Measurements from ENCODE around the gene TWIST2.

Gene TWIST2

GRCh38 chr2:238861013-238861730 lies 13.3 kb downstream of the TWIST2 start:
- no peak for DNase-seq (ENCODE audit: insufficient read length, low spot score)
- no peak for TF ChIP-seq CTCF (IDR thresholded peaks at IDR 0.05; ENCODE audit: insufficient read depth, missing control alignments)
- no peak for FAIRE-seq

GRCh38 chr2:238861766-238862315 lies 14.0 kb downstream of the TWIST2 start:
- no peak for TF ChIP-seq CTCF (IDR thresholded peaks at IDR 0.05; ENCODE audit: insufficient read depth, missing control alignments)
- FAIRE-seq (no peak), DNase-seq (ENCODE audit: insufficient read length, low spot score) (no peak)

- DNase-seq (ENCODE audit: insufficient read length, low spot score) (no peak), FAIRE-seq (no peak)
- TF ChIP-seq CTCF (IDR thresholded peaks at IDR 0.05; ENCODE audit: insufficient read depth, missing control alignments), result no peak
Measured at GRCh38 chr2:238862701-238863100, 14.8 kb downstream of the TWIST2 start.

- no peak for TF ChIP-seq CTCF (IDR thresholded peaks at IDR 0.05; ENCODE audit: insufficient read depth, missing control alignments)
- no peak for FAIRE-seq
- no peak for DNase-seq (ENCODE audit: insufficient read length, low spot score)
Measured at GRCh38 chr2:238863231-238863630, 15.3 kb downstream of the TWIST2 start.

- TF ChIP-seq CTCF (IDR thresholded peaks at IDR 0.05; ENCODE audit: insufficient read depth, missing control alignments), result no peak
- DNase-seq (ENCODE audit: insufficient read length, low spot score), result no peak
- FAIRE-seq, result no peak
Measured at GRCh38 chr2:238863749-238864206, 15.9 kb downstream of the TWIST2 start.

GRCh38 chr2:238864207-238865014 lies 16.5 kb downstream of the TWIST2 start:
- TF ChIP-seq CTCF (IDR thresholded peaks at IDR 0.05; ENCODE audit: insufficient read depth, missing control alignments), result no peak
- FAIRE-seq (no peak), DNase-seq (ENCODE audit: insufficient read length, low spot score) (no peak)

All from D721Med (cell line).